ENCODE data around the gene SERGEF. TPM values are rescaled to one million over a fixed set of nuclear protein-coding genes. Genes with fewer than 3 reads are reported as not detected.

SERGEF gene
- total RNA-seq, 4 donors from 2014 or later = 11.8 to 34.7 (median 24.5) TPM

DNA sequence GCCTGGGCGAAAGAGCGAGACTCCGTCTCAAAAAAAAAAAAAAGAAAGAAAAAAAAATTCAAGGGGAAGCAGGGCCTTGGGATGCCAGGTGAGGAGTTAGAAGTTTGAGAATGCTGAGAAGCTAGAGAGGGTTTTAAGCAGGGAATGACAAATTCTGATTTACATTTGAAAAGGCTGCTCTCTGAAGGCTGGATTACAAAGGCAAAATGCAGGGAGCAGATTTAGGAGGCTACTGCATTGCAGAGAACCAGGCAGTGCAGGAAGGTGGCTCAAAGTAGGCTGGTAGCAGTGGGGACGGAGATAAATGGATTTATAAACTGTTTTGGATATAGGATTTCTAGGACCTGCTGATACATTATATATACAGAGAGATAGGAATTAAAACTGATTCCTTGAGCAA lies 211.7 kb downstream of the SERGEF start:
- ATAC-seq (no peak), DNase-seq (no peak)
- no peak for TF ChIP-seq POLR2A (IDR thresholded peaks at IDR 0.05)
- TF ChIP-seq, protein P1, sequence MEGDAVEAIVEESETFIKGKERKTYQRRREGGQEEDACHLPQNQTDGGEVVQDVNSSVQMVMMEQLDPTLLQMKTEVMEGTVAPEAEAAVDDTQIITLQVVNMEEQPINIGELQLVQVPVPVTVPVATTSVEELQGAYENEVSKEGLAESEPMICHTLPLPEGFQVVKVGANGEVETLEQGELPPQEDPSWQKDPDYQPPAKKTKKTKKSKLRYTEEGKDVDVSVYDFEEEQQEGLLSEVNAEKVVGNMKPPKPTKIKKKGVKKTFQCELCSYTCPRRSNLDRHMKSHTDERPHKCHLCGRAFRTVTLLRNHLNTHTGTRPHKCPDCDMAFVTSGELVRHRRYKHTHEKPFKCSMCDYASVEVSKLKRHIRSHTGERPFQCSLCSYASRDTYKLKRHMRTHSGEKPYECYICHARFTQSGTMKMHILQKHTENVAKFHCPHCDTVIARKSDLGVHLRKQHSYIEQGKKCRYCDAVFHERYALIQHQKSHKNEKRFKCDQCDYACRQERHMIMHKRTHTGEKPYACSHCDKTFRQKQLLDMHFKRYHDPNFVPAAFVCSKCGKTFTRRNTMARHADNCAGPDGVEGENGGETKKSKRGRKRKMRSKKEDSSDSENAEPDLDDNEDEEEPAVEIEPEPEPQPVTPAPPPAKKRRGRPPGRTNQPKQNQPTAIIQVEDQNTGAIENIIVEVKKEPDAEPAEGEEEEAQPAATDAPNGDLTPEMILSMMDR (IDR thresholded peaks at IDR 0.05 in 4 of 5, conservative IDR thresholded peaks at IDR 0.05 in 1 of 5) = no peak
- H3K4me1 ChIP-seq = peaks cover 41 to 50% of the 10 kb centered on the region in 2 donors
- H3K27me3 ChIP-seq = no peaks in the 10 kb centered on the region
- intact Hi-C loops (cut with DNase I; ENCODE audit: low total_unique reads) = no loop called here
- no peaks in the 10 kb centered on the region for H3K9me3 ChIP-seq
- H3K36me3 ChIP-seq = no peaks in the 10 kb centered on the region
- peak overlapping the region in 2 of 4 donors; percentile 95 to 96 for H3K27ac ChIP-seq
- H3K4me3 ChIP-seq = no peak overlapping the region
- in situ Hi-C loops (cut with MboI; ENCODE audit: low sequenced_read_pairs in 4 of 4) = no loop called here

DNA sequence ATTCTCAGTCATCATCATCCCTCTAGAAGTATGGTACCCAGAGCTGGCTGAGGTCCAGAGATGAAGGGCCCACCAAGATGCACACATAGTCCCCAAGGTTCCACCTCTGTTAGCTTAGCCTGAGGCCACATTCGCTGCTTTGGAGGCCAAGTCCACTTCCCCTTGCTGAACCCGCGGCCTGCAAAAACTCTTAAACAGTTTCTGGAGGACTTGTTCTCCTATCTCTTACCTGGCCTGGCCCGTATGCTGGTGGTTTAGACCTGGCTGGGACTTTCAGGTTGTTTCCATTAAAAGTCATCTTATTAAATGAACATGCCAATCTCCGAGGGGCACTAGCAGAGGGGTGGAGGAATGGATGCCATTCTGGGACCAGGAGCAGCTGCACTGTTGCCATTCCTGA lies 213.7 kb downstream of the SERGEF start:
- ATAC-seq (no peak), DNase-seq (no peak)
- TF ChIP-seq, protein P1 (IDR thresholded peaks at IDR 0.05 in 4 of 5, conservative IDR thresholded peaks at IDR 0.05 in 1 of 5) = no peak
- no peak for TF ChIP-seq POLR2A (IDR thresholded peaks at IDR 0.05)
- intact Hi-C loops (cut with DNase I; ENCODE audit: low total_unique reads) (loop anchor here (5.0 kb wide), 3 partner anchors 67 to 412 kb away; partner anchors contain the start of genes KCNC1 and KCNJ11), in situ Hi-C loops (cut with MboI; ENCODE audit: low sequenced_read_pairs in 4 of 4) (no loop called here)
- Histone ChIP-seq H3K27ac (peak overlapping the region; percentile 90 to 96 (median 94)), H3K4me1 (peaks cover 50% of the 10 kb centered on the region in 2 donors), H3K36me3 (no peaks in the 10 kb centered on the region), H3K4me3 (no peak overlapping the region), H3K9me3 (no peaks in the 10 kb centered on the region), H3K27me3 (no peaks in the 10 kb centered on the region)

DNA sequence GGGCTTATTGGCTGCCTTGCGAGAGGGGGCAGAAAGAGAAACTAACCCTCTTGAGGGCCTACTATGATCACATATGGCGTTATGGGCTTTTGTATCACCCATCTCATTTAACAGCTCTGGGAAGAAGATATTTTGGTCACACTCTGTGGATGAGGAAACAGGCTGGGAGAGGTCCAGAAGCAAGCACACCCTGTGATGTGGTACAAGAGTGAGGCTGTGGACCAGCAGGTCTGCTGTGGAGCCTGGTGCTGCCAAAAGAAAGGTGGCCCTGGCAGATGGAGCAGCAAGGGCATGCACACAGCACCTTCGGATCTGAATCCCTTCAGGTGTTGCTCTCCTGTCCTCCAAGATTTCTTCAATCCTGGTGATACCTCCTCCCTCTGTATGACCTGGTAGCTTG lies 214.1 kb downstream of the SERGEF start:
- ATAC-seq (peak; percentile 89 to 90), DNase-seq (peak; percentile 86 to 94)
- TF ChIP-seq, protein P1 (IDR thresholded peaks at IDR 0.05 in 4 of 5, conservative IDR thresholded peaks at IDR 0.05 in 1 of 5) = no peak
- peak in 1 of 2 donors; percentile 40 for TF ChIP-seq POLR2A (IDR thresholded peaks at IDR 0.05)
- peak overlapping the region in 2 of 4 donors; percentile 12 to 35 for H3K4me3 ChIP-seq
- intact Hi-C loops (cut with DNase I; ENCODE audit: low total_unique reads) = loop anchor here (1.0 to 5.0 kb wide), 4 partner anchors 41 to 411 kb away; partner anchors contain the start of genes KCNC1 and KCNJ11
- no peaks in the 10 kb centered on the region for H3K27me3 ChIP-seq
- in situ Hi-C loops (cut with MboI; ENCODE audit: low sequenced_read_pairs in 4 of 4) = no loop called here
- no peaks in the 10 kb centered on the region for H3K36me3 ChIP-seq
- H3K4me1 ChIP-seq = peaks cover 50 to 52% of the 10 kb centered on the region in 2 donors
- peak overlapping the region; percentile 90 to 96 (median 94) for H3K27ac ChIP-seq
- H3K9me3 ChIP-seq = no peaks in the 10 kb centered on the region

DNA sequence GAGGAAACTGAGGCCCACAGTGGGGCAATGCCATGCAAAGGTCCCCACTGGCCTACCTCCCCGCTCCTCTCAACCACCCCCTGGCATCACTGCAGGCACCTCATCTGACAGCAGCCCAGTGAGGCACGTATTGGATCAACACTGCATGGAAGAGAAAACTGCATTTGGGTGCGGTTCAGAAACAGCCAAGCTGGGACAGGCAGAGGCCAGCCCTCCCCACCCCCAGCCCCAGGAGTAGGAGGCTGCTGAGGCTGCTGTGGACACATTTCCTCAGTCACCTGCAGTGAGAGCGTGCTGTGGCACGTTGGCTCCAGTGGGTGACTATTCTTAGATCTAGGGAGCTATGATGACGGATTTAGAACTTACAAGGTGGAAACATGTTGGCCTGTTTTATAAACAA lies 214.6 kb downstream of the SERGEF start:
- Histone ChIP-seq H3K36me3 (no peaks in the 10 kb centered on the region), H3K9me3 (no peaks in the 10 kb centered on the region), H3K27ac (peak overlapping the region; percentile 90 to 96 (median 94)), H3K4me1 (peaks cover 50 to 52% of the 10 kb centered on the region in 2 donors), H3K4me3 (peak overlapping the region in 2 of 4 donors; percentile 12 to 35), H3K27me3 (no peaks in the 10 kb centered on the region)
- TF ChIP-seq, protein P1 (IDR thresholded peaks at IDR 0.05 in 4 of 5, conservative IDR thresholded peaks at IDR 0.05 in 1 of 5) = no peak
- TF ChIP-seq POLR2A (IDR thresholded peaks at IDR 0.05) = peak in 1 of 2 donors; percentile 35
- DNase-seq (peak; percentile 90 to 95), ATAC-seq (peak; percentile 90 to 91)
- in situ Hi-C loops (cut with MboI; ENCODE audit: low sequenced_read_pairs in 4 of 4) (no loop called here), intact Hi-C loops (cut with DNase I; ENCODE audit: low total_unique reads) (loop anchor here (1.0 to 5.0 kb wide), 4 partner anchors 41 to 411 kb away; partner anchors contain the start of genes KCNC1 and KCNJ11)
